Hepatocyte (in vitro differentiated cells): ENCODE data around the gene LHFPL2.

ENCODE experiments used
- EZH2 ChIP-seq: fragments of 200-600 bp; sonication (generic); IDR thresholded peaks from 2 replicates; pipeline ENCODE4 v1.6.1; 2016; ENCODE audit warnings: antibody characterized with exemption, mild to moderate bottlenecking, borderline replicate concordance
- EZH2phosphoT487 ChIP-seq: fragments of 200-600 bp; sonication (generic); IDR thresholded peaks from one replicate; pipeline ENCODE4 v1.6.1; 2018; ENCODE audit warnings: antibody characterized with exemption, mild to moderate bottlenecking, low read depth, moderate library complexity; ENCODE audit not compliant: unreplicated experiment, severe bottlenecking
- TF ChIP-seq, protein P1 (sequence below): fragments of 200-600 bp; sonication (generic); IDR thresholded peaks from 2 replicates; pipeline ENCODE4 v1.5.1; 2016; ENCODE audit warnings: antibody characterized with exemption, mild to moderate bottlenecking; ENCODE audit not compliant: poor library complexity

DNA sequence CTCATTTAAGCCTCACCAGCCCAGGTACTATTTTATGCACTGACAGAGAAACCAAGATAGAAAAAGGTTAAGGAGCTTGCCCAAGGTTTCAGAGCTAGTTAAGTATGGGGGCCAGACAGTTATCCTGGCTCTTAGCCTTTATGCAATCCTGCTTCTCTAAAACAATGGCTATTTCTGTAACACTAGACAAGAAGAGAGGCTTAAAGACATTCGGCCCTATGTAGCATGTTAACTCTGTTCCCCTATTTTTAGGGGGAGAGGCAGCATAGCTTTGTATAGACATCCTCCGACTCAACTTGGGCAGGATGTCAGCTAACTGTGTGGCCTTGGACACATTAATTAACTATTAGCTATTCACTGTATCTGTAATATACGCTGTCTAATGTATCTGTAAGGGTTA lies 54.6 kb downstream of the LHFPL2 start:
- TF ChIP-seq EZH2phosphoT487 (no peak), EZH2 (no peak)
- TF ChIP-seq, protein P1, sequence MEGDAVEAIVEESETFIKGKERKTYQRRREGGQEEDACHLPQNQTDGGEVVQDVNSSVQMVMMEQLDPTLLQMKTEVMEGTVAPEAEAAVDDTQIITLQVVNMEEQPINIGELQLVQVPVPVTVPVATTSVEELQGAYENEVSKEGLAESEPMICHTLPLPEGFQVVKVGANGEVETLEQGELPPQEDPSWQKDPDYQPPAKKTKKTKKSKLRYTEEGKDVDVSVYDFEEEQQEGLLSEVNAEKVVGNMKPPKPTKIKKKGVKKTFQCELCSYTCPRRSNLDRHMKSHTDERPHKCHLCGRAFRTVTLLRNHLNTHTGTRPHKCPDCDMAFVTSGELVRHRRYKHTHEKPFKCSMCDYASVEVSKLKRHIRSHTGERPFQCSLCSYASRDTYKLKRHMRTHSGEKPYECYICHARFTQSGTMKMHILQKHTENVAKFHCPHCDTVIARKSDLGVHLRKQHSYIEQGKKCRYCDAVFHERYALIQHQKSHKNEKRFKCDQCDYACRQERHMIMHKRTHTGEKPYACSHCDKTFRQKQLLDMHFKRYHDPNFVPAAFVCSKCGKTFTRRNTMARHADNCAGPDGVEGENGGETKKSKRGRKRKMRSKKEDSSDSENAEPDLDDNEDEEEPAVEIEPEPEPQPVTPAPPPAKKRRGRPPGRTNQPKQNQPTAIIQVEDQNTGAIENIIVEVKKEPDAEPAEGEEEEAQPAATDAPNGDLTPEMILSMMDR, result no peak
